Erythroblast (primary cell): ENCODE results near the gene WDR93.

Source experiments
- GATA1 ChIP-seq: IDR thresholded peaks from 2 replicates; pipeline ENCODE4 v1.6.1; 2011; ENCODE audit warnings: low read depth, mild to moderate bottlenecking, control low read depth, low read length, moderate library complexity
- POLR2A ChIP-seq: IDR thresholded peaks from 2 replicates; pipeline ENCODE4 v1.6.1; 2011; ENCODE audit warnings: mild to moderate bottlenecking, low read length

- TF ChIP-seq POLR2A: no peak
- TF ChIP-seq GATA1: no peak
These were observed 75.1 kb downstream of the WDR93 start for GRCh38 chr15:89765694-89766093.
